HUES6 (cell line): ENCODE measurements around the gene BIRC7.
"Not testable (repeated sequence)": the region's sequence is repeated elsewhere in the genome, so short reads cannot be mapped to it uniquely, and the experiment has no call there.

ENCODE experiments used
- H3K27ac ChIP-seq: 2 replicates; pipeline ENCODE4 v1.7.0; 2013; ENCODE audit warnings: low read depth, mild to moderate bottlenecking, low read length, inconsistent platforms
- H3K27me3 ChIP-seq: 2 replicates; pipeline ENCODE4 v1.6.1; 2013; ENCODE audit warnings: low read length; ENCODE audit not compliant: control insufficient read depth, insufficient read depth
- H3K36me3 ChIP-seq: 2 replicates; pipeline ENCODE4 v1.6.1; 2013; ENCODE audit warnings: low read length; ENCODE audit not compliant: control insufficient read depth, insufficient read depth
- H3K4me1 ChIP-seq: 2 replicates; pipeline ENCODE4 v1.6.1; 2013; ENCODE audit warnings: low read length; ENCODE audit not compliant: control insufficient read depth, insufficient read depth
- H3K4me3 ChIP-seq: 2 replicates; pipeline ENCODE4 v1.5.1; 2013; ENCODE audit warnings: low read depth, low read length
- H3K9ac ChIP-seq: one replicate; pipeline ENCODE4 v1.6.1; 2013; ENCODE audit warnings: mild to moderate bottlenecking, low read length
- H3K9me3 ChIP-seq: 2 replicates; pipeline ENCODE4 v1.6.1; 2013; ENCODE audit warnings: low read depth, low read length; ENCODE audit not compliant: control insufficient read depth, insufficient read depth

The BIRC7 gene

DNA sequence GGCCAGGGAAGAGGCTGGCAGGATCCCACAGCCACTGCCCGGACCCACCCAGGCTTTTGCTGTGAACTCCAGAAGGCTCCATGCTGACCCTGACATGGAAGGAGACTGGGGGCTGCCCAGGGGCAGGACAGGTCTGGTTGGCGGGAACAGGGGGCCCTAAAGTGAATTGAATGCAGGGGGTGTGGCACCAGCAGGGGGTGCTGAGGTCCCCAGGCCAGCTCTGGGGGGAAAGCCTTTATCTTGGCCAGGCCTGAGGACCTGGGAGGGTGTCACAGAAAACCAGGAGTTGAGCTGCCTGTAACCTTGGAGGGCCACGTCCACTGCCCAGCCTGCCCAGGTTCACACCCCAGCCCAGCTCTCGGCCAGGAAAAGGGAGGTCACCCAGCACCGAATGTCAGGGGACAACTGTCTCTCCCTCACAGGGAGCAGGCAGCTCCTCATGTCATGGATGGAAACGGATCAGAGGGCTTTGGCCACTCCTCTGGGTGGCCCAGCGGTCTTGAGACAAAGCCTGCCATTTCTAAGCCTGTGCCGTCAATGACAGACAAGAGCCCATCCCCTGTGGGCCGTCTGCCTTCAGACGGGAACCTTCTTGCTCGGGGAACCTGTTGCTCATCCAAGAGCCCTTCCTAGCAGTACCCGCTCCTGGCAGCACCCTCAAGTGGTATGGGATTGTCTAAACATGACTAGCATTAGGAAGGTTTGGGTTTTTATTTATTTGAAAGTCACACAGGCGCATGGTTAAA lies 16.8 kb upstream of the BIRC7 start:
- no peaks in the 10 kb centered on the region for H3K9me3 ChIP-seq
- no peak overlapping the region for H3K9ac ChIP-seq
- peaks cover 13% of the 10 kb centered on the region for H3K36me3 ChIP-seq
- H3K4me3 ChIP-seq, result no peak overlapping the region
- H3K27me3 ChIP-seq, result peaks cover 10% of the 10 kb centered on the region; the same call in 1 of the 2 replicates
- H3K4me1 ChIP-seq, result peaks cover 10% of the 10 kb centered on the region; the same call in 1 of the 2 replicates
- no peak overlapping the region for H3K27ac ChIP-seq

DNA sequence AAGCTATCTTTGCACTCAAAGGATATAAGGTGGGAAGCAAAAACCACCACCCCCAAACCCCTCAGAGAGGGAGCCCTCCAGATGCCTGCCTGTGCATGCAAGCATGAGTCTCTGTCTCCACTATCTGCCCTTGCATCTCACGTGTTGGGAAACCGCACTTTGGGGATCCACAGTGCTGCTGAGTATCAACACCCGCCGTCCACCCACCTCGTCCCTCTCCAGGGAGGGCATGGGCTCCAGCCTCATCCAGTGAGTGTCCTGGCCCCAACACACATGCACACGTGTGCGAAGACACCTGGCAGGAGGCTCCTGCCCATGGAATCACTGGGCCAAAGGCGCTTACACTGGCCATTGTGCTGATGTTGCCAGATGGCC lies 16.3 kb upstream of the BIRC7 start:
- no peak overlapping the region for H3K27ac ChIP-seq
- H3K4me3 ChIP-seq, result no peak overlapping the region
- H3K9ac ChIP-seq, result no peak overlapping the region
- H3K27me3 ChIP-seq, result peaks cover 10% of the 10 kb centered on the region; the same call in 1 of the 2 replicates
- peaks cover 8% of the 10 kb centered on the region for H3K36me3 ChIP-seq
- H3K4me1 ChIP-seq, result peaks cover 14% of the 10 kb centered on the region
- no peaks in the 10 kb centered on the region for H3K9me3 ChIP-seq

GRCh38 chr20:63219866-63220521 lies 15.7 kb upstream of the BIRC7 start:
- H3K9ac ChIP-seq, result no peak overlapping the region
- H3K27me3 ChIP-seq, result peaks cover 10% of the 10 kb centered on the region; the same call in 1 of the 2 replicates
- no peak overlapping the region for H3K27ac ChIP-seq
- no peak overlapping the region for H3K4me3 ChIP-seq
- H3K36me3 ChIP-seq, result peaks cover 2% of the 10 kb centered on the region
- H3K9me3 ChIP-seq, result no peaks in the 10 kb centered on the region
- H3K4me1 ChIP-seq, result peaks cover 15% of the 10 kb centered on the region

GRCh38 chr20:63220696-63221399 lies 14.9 kb upstream of the BIRC7 start:
- Histone ChIP-seq H3K27ac (no peak overlapping the region), H3K9ac (no peak overlapping the region), H3K9me3 (no peaks in the 10 kb centered on the region), H3K36me3 (no peaks in the 10 kb centered on the region), H3K4me1 (peaks cover 15% of the 10 kb centered on the region), H3K27me3 (peaks cover 10% of the 10 kb centered on the region; the same call in 1 of the 2 replicates), H3K4me3 (no peak overlapping the region)

- not testable (repeated sequence) for H3K9me3 ChIP-seq, H3K27ac ChIP-seq, H3K36me3 ChIP-seq, H3K9ac ChIP-seq, H3K4me3 ChIP-seq, H3K27me3 ChIP-seq
- peaks cover 17% of the 10 kb centered on the region for H3K4me1 ChIP-seq
Observed at GRCh38 chr20:63221400-63222053, 14.2 kb upstream of the BIRC7 start.

- Histone ChIP-seq H3K27ac (no peak overlapping the region), H3K9me3 (no peaks in the 10 kb centered on the region), H3K4me1 (peaks cover 13% of the 10 kb centered on the region), H3K27me3 (peaks cover 10% of the 10 kb centered on the region; the same call in 1 of the 2 replicates), H3K4me3 (no peak overlapping the region), H3K36me3 (no peaks in the 10 kb centered on the region), H3K9ac (no peak overlapping the region)
Observed at GRCh38 chr20:63222541-63222940, 13.2 kb upstream of the BIRC7 start.

- Histone ChIP-seq H3K36me3 (no peaks in the 10 kb centered on the region), H3K27ac (no peak overlapping the region), H3K4me3 (no peak overlapping the region), H3K27me3 (peaks cover 10% of the 10 kb centered on the region; the same call in 1 of the 2 replicates), H3K4me1 (peaks cover 14% of the 10 kb centered on the region), H3K9ac (no peak overlapping the region), H3K9me3 (no peaks in the 10 kb centered on the region)
Observed at GRCh38 chr20:63223121-63223825, 12.4 kb upstream of the BIRC7 start.

- Histone ChIP-seq H3K27ac (no peak overlapping the region), H3K27me3 (peaks cover 10% of the 10 kb centered on the region; the same call in 1 of the 2 replicates), H3K4me3 (no peak overlapping the region), H3K36me3 (no peaks in the 10 kb centered on the region), H3K9me3 (no peaks in the 10 kb centered on the region), H3K4me1 (peaks cover 19% of the 10 kb centered on the region), H3K9ac (no peak overlapping the region)
Observed at GRCh38 chr20:63223826-63224207, 11.9 kb upstream of the BIRC7 start.

- H3K36me3 ChIP-seq, result no peaks in the 10 kb centered on the region
- peaks cover 27% of the 10 kb centered on the region for H3K4me1 ChIP-seq
- H3K27ac ChIP-seq, result no peak overlapping the region
- no peaks in the 10 kb centered on the region for H3K9me3 ChIP-seq
- no peak overlapping the region for H3K9ac ChIP-seq
- no peak overlapping the region for H3K4me3 ChIP-seq
- H3K27me3 ChIP-seq, result peaks cover 10% of the 10 kb centered on the region; the same call in 1 of the 2 replicates
Observed at GRCh38 chr20:63224412-63225081, 11.2 kb upstream of the BIRC7 start.

DNA sequence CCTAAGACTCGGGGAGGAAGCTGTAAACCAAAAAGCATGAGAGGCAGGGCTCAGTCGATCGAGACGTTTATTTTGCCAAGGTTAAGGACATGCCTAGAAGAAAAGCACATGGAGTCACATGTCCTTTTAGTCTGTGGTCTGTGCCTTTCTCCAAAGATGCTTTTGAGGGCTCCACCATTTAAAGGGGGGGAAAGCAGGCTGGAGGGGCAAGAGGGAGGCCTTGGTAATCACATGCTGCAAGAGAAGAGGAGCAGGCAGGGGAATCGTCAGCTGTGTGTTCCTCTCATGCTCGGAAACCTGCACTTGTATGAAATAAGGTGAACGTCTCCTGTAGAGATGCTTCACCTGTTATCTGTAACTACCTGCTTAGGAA lies 10.6 kb upstream of the BIRC7 start:
- no peaks in the 10 kb centered on the region for H3K9me3 ChIP-seq
- H3K36me3 ChIP-seq, result no peaks in the 10 kb centered on the region
- no peak overlapping the region for H3K4me3 ChIP-seq
- no peak overlapping the region for H3K9ac ChIP-seq
- peaks cover 30% of the 10 kb centered on the region for H3K4me1 ChIP-seq
- H3K27ac ChIP-seq, result no peak overlapping the region
- H3K27me3 ChIP-seq, result peaks cover 10% of the 10 kb centered on the region; the same call in 1 of the 2 replicates
